Psoas muscle (tissue), 8 donors: Measurements from ENCODE around the gene SYNGR1. TPM values are rescaled to one million over a fixed set of nuclear protein-coding genes. Genes with fewer than 3 reads are reported as not detected.
A peak's percentile ranks its signal among the peaks of the same experiment; 100 is the strongest.

Source experiments
- ATAC-seq, 4 donors: fragments of 200-7000 bp; cut with Tn5 transposase; one replicate each; pipeline ENCODE4 v1.9.1; 2020; ENCODE audit warnings: moderate library complexity in 3 of 4, mild to moderate bottlenecking in 2 of 4
- DNase-seq, 2 donors: peaks; one replicate each; pipeline ENCODE4 v3.0.0-alpha.2; 2020
- H3K27ac ChIP-seq: fragments of 200-600 bp; one replicate; pipeline ENCODE4 v1.8.0; 2022
- H3K27me3 ChIP-seq, 3 donors: fragments of 200-600 bp in 1 of 3; one replicate each; pipeline versions ENCODE4 v1.6.1 to v1.8.0; 2013 to 2022; ENCODE audit warnings: low read length in 2 of 3, mild to moderate bottlenecking in 2 of 3, moderate library complexity in 1 of 3; ENCODE audit not compliant: insufficient read depth in 3 of 3
- H3K36me3 ChIP-seq, 2 donors: fragments of 200-600 bp in 1 of 2; one replicate each; pipeline versions ENCODE4 v1.6.1 to v1.8.0; 2013 to 2022; ENCODE audit warnings: low read depth in 1 of 2, mild to moderate bottlenecking in 1 of 2, moderate library complexity in 1 of 2; ENCODE audit not compliant: insufficient read depth in 1 of 2
- H3K4me1 ChIP-seq: fragments of 200-600 bp; one replicate; pipeline ENCODE4 v1.8.0; 2022
- H3K4me3 ChIP-seq: fragments of 200-600 bp; one replicate; pipeline ENCODE4 v1.8.0; 2022; ENCODE audit warnings: mild to moderate bottlenecking
- H3K9me3 ChIP-seq: fragments of 200-600 bp; one replicate; pipeline ENCODE4 v1.8.0; 2022
- WGBS, 3 donors: extraction: QIAGEN DNeasy Blood & Tissue Kit; methylation state at CpG; one replicate each; pipeline versions ENCODE4 v1.1.6 to v1.1.7; 2013; 5-methylcytosine and 5-hydroxymethylcytosine counted together
- intact Hi-C, 2 donors: fragments of 100-400 bp; cut with DNase I; formaldehyde crosslinking; loops; one replicate each; pipeline versions ENCODE4 v1.11.0 to v1.14.2; 2022
- polyA plus RNA-seq, 3 donors: library from polyadenylated mRNA; stranded (reverse); fragments of 200-250 nt; gene quantifications; one replicate each; pipeline ENCODE4 v1.2.3, GENCODE V29; 2013
- total RNA-seq, 4 donors: library from RNA; stranded (reverse); fragmentation: NEBNext Ultra II Directional in 2 of 4; extraction: Animal tissue kit (Norgen Biotek cat#: 25700) in 2 of 4; gene quantifications; one replicate each; pipeline versions ENCODE4 v1.2.1 to v1.2.4, GENCODE V29; 2021 to 2023
- TF ChIP-seq, protein P1 (sequence below): fragments of 200-600 bp; IDR thresholded peaks from one replicate; pipeline ENCODE4 v1.8.0; 2022; ENCODE audit warnings: antibody characterized with exemption
- donor health status: healthy with polysubstance abuse.
- donor health status: DM: no; HTN: no; CAD: no; lungs with moderate emphysema.
- donor health status: Bipolar disorder and iron deficiency.
- donor health status: healthy.
- donor health status: DM: yes; HTN: yes; CAD: no.
- donor health status: DM: no; HTN: no; CAD: no.
- donor health status: DM: no; HTN: no; CAD: no.
- donor health status: DM: yes; HTN: yes; CAD: no.

Gene SYNGR1
- total and polyA plus RNA-seq, 7 donors, result 15.3 to 39.9 (median 20.4) TPM

DNA sequence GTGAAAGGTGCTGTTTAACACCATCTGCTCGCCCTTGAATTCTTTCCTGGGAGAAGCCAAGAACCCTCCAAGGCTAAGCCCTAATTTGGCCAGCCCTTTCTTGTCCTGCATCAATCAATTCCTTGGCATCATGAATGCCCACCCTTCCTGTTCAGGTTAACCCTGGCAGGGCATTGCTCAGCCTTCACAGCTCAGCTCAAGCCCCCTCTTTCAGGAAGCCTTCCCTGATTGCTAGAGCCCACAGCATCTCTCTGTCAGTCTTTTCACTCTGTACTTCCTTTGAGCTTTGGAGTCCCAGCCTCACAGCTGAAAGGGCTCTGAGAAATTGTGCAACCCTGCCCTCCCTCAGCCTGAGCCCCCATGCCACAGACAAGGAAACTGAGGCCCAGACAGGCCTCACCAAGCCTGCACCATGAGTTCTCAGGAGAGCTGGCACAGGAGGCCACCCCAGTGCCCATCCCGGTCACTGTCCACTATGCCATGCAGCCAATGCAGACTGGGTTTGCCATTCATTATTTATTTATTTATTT is 47.3 kb upstream of the SYNGR1 start:
- Histone ChIP-seq H3K36me3 (no peaks in the 10 kb centered on the region), H3K4me3 (no peak overlapping the region), H3K27me3 (no peaks in the 10 kb centered on the region), H3K27ac (no peak overlapping the region), H3K4me1 (peaks cover 23% of the 10 kb centered on the region), H3K9me3 (no peaks in the 10 kb centered on the region)
- WGBS, 3 donors, result 91 to 93% (median 91%) methylated on average over 2 of the region's 2 CpGs
- intact Hi-C loops, result no loop called here
- TF ChIP-seq, protein P1, sequence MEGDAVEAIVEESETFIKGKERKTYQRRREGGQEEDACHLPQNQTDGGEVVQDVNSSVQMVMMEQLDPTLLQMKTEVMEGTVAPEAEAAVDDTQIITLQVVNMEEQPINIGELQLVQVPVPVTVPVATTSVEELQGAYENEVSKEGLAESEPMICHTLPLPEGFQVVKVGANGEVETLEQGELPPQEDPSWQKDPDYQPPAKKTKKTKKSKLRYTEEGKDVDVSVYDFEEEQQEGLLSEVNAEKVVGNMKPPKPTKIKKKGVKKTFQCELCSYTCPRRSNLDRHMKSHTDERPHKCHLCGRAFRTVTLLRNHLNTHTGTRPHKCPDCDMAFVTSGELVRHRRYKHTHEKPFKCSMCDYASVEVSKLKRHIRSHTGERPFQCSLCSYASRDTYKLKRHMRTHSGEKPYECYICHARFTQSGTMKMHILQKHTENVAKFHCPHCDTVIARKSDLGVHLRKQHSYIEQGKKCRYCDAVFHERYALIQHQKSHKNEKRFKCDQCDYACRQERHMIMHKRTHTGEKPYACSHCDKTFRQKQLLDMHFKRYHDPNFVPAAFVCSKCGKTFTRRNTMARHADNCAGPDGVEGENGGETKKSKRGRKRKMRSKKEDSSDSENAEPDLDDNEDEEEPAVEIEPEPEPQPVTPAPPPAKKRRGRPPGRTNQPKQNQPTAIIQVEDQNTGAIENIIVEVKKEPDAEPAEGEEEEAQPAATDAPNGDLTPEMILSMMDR, result no peak
- no peak for DNase-seq
- no peak for ATAC-seq

DNA sequence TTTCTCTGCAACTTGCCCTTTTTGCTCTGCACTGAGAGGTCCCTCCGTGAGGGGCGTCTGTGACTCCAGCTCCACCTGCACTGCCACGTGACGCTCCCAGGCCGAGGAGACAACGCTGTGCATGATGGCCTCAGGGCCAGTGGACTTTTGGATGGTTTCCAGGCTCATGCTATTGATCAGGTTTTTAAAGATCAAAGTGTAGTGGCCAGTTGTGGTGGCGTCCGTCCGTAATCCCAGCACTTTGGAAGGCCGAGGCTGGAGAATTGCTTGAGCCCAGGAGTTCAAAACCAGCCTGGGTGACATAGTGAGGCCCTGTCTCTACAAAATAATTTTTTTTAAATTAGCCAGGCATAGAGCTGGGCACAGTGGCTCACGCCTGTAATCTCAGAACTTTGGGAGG is 46.4 kb upstream of the SYNGR1 start:
- no peaks in the 10 kb centered on the region for H3K9me3 ChIP-seq
- intact Hi-C loops, result no loop called here
- WGBS, 3 donors, result 90 to 95% (median 90%) methylated on average over 11 of the region's 11 CpGs
- TF ChIP-seq, protein P1, result no peak
- no peaks in the 10 kb centered on the region for H3K36me3 ChIP-seq
- H3K4me3 ChIP-seq, result no peak overlapping the region
- no peak for ATAC-seq
- no peak overlapping the region for H3K27ac ChIP-seq
- peaks cover 17% of the 10 kb centered on the region for H3K4me1 ChIP-seq
- H3K27me3 ChIP-seq, result no peaks in the 10 kb centered on the region
- no peak for DNase-seq

DNA sequence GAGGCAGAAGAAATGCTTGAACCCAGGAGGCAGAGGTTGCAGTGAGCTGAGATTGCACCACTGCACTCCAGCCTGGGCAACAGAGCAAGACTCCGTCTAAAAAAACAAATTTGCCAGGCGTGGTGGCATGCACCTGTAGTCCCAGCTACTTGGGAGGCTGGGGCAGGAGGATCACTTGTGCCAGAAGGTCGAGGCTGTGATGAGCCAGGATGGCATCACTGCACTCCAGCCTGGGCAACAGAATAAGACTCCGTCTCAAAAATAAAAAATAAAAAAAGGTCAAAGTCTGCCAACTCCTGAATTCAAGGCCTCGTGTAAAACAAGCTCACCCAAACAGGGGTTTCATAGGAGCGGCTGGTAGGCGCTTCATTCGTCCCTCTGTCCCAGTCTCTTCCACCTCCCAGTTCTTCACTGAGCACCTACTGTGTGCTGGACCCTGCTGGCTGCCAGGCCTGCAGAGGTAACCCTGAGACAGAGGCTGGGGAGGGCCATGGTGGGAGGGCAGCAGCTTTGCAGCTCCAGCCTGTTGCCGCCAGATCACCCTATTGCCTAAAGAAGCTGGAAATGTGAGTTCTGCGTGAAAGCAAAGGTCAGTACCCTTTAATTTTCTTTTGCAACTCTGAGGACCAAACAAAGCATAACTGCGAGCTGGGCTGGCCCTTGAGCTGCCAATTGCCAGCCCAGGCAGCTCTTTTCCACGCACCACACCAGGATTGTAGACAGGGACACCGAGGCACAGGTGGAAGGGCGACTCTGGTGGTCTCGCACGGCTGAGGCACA is 45.7 kb upstream of the SYNGR1 start:
- ATAC-seq (no peak), DNase-seq (peak in 1 of 2 donors; percentile 26)
- Histone ChIP-seq H3K36me3 (no peaks in the 10 kb centered on the region), H3K4me1 (peaks cover 21% of the 10 kb centered on the region), H3K27me3 (no peaks in the 10 kb centered on the region), H3K27ac (no peak overlapping the region), H3K9me3 (no peaks in the 10 kb centered on the region), H3K4me3 (no peak overlapping the region)
- 88 to 93% (median 90%) methylated on average over 16 of the region's 16 CpGs for WGBS, 3 donors
- intact Hi-C loops, result no loop called here
- TF ChIP-seq, protein P1, result no peak

DNA sequence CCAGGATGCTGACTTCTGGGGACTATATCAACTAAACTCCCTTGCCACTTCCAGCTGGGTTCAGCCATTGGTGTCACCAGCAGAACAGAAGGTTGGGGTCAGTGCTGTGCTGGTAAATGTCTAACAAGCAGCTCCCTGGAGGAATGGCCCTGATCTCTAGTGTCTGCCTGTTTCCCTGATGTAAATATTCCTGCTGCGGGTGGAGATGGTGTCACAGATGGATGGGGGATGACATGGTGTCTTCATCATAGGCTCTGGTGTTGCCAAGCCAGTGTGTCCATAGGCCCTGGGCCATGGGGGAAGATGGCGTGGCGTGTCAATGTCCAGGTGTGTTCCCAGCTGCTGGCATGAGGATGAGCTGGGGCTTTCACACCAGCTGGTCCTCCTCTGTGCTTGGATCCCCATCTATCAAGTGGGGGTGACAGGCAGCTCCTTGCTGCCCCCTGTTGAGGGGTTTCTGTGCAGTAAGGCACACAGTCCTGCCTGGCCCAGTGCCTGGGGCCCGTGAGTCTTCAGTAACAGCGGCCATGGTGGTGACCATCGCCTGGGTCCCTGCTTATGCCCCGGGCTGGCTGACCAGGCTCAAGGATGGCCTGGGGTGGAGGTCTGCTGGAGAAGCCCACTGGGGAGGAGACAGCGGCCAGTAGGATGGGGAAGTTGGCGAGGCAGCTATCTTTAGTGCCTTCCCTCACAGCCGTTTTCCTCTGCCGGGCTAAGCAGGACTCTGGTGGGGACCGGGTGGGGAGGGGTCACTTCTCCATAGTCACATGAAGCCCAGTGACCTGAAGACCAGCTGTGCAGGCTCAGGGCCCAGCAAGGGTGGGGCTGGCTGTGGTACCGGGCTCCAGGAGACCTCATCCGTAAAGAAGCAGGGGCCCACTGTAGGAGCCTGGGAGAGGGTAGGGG is 43.1 kb upstream of the SYNGR1 start:
- TF ChIP-seq, protein P1, result peak; percentile 23
- no peaks in the 10 kb centered on the region for H3K27me3 ChIP-seq
- intact Hi-C loops, result loop anchor here (5.0 kb wide), 2 partner anchors 59 to 74 kb away; no protein-coding TSS in a partner anchor
- H3K4me3 ChIP-seq, result no peak overlapping the region
- H3K4me1 ChIP-seq, result peaks cover 11% of the 10 kb centered on the region
- WGBS, 3 donors, result 58 to 66% (median 60%) methylated on average over 14 of the region's 14 CpGs
- H3K27ac ChIP-seq, result no peak overlapping the region
- no peaks in the 10 kb centered on the region for H3K9me3 ChIP-seq
- DNase-seq, result no peak
- peaks cover 0 to 3% of the 10 kb centered on the region in 2 donors for H3K36me3 ChIP-seq
- ATAC-seq, result peak in 1 of 4 donors; percentile 46
